HFF-Myc (cell line): Measurements from ENCODE around the gene REPS2.

Source experiments
- DNase-seq: peaks from one replicate; pipeline ENCODE4 v3.0.0-alpha.2; 2011; ENCODE audit warnings: low read depth; ENCODE audit errors: extremely low read depth
- H3K4me3 ChIP-seq: replicated peaks from 2 replicates; pipeline ENCODE4 v1.5.1; 2011; ENCODE audit warnings: low read depth, mild to moderate bottlenecking, control low read depth, low read length
- CTCF ChIP-seq: IDR thresholded peaks from 2 replicates; pipeline ENCODE4 v1.5.1; 2012; ENCODE audit warnings: mild to moderate bottlenecking, low read depth, low read length, control low read depth; ENCODE audit errors: missing control alignments

The REPS2 gene

GRCh38 chrX:17098516-17099247, 152.2 kb downstream of the REPS2 start:
- TF ChIP-seq CTCF = no peak
- H3K4me3 ChIP-seq = no peak overlapping the region
- DNase-seq = no peak

GRCh38 chrX:17104433-17104832, 158.0 kb downstream of the REPS2 start:
- no peak for DNase-seq
- no peak for TF ChIP-seq CTCF

GRCh38 chrX:17120816-17121215, 174.4 kb downstream of the REPS2 start:
- H3K4me3 ChIP-seq = no peak overlapping the region
- DNase-seq = no peak
- no peak for TF ChIP-seq CTCF

More at GRCh38 chrX:17104433-17104832, 158.0 kb downstream of the REPS2 start:
- no peak overlapping the region for H3K4me3 ChIP-seq

- no peak overlapping the region for H3K4me3 ChIP-seq
- TF ChIP-seq CTCF = no peak
- no peak for DNase-seq
Observed at GRCh38 chrX:17154001-17154400, 207.5 kb downstream of the REPS2 start.

GRCh38 chrX:17160975-17161374, 214.5 kb downstream of the REPS2 start:
- TF ChIP-seq CTCF = no peak
- DNase-seq = no peak

GRCh38 chrX:17161991-17162390, 215.5 kb downstream of the REPS2 start:
- no peak overlapping the region for H3K4me3 ChIP-seq
- TF ChIP-seq CTCF = no peak
- DNase-seq = no peak

More at GRCh38 chrX:17160975-17161374, 214.5 kb downstream of the REPS2 start:
- H3K4me3 ChIP-seq = no peak overlapping the region

- no peak for TF ChIP-seq CTCF
- DNase-seq = no peak
- no peak overlapping the region for H3K4me3 ChIP-seq
Observed at GRCh38 chrX:17164079-17164478, 217.6 kb downstream of the REPS2 start.
